ENCODE measurements around the gene SCNN1G.
"Not testable (repeated sequence)": the region's sequence is repeated elsewhere in the genome, so short reads cannot be mapped to it uniquely, and the experiment has no call there.

SCNN1G gene

GRCh38 chr16:23182679-23183542, at the start of gene SCNN1G:
Gene SCNN1G (plus strand): TSS chr16:23182745. CDS start chr16:23186272, 3,527 bp downstream.
- DNase-seq, result no peak

DNA sequence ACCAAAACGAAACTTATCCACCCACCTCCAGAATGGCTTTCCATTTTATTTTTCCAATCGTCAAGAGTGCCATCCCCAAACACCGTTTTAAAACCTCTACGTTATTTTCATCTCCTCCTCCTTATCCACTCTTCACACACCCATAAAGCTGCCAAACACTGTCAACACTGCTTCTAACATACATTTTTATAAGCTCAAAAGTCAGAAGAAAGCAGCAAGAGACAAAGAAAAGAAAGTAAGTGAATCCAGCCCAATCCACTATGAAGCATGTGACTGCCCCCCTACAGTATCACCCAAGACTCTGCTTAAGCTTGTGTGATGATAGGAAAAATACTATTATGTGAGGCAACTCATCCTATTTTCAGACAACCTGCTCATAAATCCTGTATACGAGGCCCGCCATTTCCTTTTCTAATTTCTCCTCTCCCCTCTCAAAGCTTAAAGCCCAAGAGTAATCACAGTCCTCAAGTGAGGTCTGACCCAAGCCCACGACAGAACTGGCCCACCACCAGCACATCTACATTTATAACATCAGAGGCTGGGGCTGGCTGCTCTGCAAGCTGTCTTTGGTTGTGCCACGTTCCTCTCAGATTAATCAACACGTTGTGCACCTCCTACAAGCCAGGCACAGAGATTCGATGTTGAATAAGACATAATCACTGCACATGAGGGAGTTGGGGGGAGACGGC, 49.6 kb upstream of the SCNN1G start:
- no peak for DNase-seq

DNA sequence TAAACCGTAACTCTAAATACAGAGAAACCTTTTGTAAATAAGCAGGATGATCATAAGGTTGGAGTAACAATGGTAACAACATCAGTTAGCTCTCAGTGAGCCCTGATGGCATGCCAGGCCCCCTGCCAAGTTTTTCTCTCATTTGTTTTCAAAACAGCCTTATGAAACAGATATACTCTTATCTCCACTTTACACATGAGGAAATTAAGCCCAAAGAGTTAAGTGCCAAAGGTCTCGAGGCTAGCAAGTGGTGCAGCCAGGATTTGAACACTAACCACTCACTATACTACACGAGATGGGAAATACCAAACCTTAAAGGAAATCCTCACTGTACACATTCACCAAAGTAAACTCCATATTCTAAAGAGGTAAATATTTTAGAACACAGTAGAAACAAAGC, 48.3 kb upstream of the SCNN1G start:
- no peak for DNase-seq

DNA sequence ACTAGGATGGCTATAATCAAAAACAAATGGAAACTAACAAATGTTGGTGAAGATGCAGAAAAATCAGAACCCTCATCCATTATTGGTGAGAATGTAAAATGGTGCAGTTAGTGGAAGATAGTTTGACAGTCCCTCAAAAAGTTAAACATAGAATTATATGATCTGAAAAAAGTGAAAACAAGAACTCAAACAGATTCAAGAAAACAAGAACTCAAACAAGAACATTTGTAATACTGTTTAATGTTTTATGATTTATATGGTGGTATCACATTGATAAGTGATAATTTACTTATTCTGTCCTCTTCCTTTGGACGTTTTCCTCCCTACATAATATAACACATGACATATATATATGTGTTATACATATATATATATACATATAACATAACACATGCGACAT, 45.3 kb upstream of the SCNN1G start:
- DNase-seq, result no peak

GRCh38 chr16:23137818-23138217, 44.7 kb upstream of the SCNN1G start:
- no peak for DNase-seq

- DNase-seq, result no peak
Measured at GRCh38 chr16:23140107-23140506, 42.4 kb upstream of the SCNN1G start.

GRCh38 chr16:23141033-23141432, 41.5 kb upstream of the SCNN1G start:
- no peak for DNase-seq

DNA sequence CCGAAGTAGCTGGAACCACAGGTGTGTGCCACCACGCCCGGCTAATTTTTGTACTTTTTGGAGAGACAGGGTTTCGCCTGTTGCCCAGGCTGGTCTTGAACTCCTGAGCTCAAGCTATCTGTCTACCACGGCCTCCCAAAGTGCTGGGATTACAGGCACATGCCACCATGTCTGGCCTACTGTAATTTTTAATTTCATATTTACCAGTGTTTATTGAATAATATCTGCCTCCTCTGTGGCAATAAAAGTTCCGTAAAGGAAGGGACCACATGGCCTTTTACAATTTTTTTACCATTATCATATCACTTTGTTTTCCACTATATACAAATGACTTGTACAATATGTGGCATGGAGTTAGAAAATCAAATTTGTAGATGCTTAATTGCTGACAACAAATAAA, 41.0 kb upstream of the SCNN1G start:
- no peak for DNase-seq

DNA sequence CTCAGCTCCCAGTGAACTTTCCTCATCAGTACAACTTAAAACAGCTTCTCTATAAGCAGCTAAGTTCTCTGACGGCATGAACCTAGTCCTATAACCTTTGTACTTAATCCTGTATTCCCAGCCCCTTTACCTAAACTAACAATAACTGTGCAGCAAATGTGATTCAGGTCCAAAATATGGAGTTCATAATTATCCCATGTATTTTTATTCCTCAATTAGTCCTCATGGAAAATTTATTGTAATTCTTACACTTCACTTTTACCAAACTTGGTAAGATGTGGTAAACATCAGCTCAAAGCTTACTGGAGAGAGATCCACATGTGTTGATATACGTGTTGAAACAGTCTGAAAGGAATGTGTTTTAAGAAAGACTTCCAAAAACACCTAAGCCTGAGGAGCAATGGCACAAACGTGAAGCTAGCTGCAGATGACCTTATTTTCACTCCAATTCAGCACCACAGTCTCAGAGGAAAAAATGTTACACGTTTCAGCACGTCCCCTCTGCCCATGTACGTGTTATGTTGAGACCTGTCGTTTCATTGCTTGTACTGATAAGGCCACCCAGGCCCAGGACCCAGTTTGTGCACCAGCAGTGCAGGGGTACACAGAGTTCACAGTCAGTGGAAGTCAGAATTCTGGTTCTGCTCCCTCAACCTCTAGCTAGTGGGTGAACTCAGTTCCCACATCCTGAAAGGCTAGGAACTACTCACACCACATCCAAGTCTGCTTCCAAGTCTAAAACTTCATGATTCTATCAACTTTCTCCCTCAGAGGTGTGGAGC, 40.4 kb upstream of the SCNN1G start:
- no peak for DNase-seq

- DNase-seq, result no peak
Measured at GRCh38 chr16:23143391-23143790, 39.2 kb upstream of the SCNN1G start.

DNA sequence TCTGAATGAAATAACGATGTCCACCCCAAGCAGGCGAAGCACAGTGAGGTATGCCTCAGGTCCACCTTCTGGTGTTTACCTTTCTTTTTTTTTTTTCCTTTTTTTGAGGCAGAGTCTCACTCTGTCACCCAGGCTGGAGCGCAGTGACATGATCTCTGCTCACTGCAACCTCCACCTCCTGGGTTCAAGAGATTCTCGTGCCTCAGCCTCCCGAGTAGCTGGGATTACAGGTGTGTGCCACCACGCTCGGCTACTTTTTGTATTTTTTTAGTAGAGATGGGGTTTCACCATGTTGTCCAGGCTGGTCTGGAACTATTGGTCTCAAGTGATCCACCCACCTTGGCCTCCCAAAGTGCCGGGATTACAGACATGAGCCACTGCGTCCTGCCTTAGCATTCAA, 38.2 kb upstream of the SCNN1G start:
- DNase-seq, result not testable (repeated sequence)

GRCh38 chr16:23145186-23145585, 37.4 kb upstream of the SCNN1G start:
- DNase-seq, result no peak

DNA sequence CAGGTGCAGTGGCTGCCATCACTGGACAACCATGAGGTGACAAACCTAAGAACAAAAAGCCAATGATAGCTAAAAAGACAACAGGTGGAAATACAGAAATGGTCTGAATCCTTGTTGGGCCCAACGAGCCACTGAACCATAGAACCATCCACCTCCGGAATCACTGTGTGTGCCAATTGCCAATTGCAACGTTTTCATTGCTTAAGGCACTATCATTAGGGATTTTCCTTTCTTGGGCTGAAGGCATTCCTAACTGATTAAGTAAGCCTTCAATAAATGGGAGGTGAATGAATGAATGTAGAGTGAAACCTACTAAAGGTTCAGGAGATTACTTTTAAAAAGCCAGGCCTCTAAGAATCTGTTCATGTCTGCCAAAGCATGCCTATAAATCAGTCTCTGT, 36.9 kb upstream of the SCNN1G start:
- no peak for DNase-seq

DNA sequence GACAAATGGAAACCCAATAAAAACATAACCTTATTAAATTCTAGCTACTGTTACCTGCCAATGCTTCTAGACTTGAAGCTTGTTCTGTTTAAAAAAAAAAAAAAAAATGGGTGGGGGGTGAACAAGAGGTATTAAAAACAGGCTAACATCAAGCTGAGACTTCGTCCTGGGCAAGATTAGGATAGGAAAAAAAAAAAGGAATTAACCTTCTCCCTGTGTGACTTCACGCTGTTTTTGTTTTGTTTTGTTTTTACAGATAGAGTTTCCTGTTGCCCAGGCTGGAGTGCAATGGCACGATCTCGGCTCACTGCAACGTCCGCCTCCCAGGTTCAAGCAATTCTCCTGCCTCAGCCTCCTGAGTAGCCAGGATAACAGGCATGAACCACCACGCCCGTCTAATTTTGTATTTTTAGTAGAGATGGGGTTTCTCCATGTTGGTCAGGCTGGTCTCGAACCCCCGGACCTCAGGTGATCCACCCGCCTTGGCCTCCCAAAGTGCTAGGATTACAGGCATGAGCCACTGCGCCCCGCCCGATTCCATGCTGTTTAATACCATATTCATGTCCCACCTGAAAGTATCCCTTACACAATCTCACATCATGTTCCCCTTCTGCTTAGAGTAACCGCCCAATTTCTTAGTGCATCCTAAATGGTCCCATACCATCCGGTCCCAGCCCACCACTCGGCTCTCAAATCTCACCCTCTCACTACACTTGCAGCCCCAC, 35.5 kb upstream of the SCNN1G start:
- DNase-seq, result no peak

DNA sequence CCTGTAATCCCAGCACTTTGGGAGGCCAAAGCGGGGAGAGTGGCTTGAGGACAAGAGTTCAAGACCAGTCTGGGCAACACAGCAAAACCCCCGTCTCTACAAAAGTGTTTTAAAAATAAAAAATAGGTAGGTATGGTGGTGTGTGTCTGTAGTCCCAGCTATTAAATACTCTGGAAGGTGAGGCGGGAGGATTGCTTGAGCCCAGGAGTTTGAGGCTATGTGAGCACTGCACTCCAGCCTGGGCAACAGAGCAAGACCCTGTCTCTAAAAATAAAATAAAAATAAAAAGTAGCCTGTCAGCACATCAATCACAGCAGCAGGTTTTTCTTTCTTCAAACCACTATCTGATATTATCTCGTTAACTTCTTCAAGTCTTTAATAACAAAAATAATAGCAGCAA, 34.9 kb upstream of the SCNN1G start:
- DNase-seq, result no peak

DNA sequence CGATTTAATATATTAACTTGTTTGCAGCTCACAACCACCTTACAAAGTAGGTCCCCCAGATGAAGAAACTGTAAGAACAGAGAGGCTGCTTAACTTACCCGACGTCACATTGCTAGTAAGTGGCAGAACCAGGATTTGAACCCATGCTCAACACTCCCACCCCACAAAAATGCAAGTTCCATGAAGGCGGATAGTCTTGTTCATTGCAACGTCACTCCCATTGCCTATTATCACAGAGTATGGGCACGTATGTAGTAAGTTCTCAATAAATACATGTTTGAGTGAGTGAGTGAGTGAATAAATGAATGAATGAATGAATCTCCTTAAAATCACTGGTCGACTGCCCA, 34.4 kb upstream of the SCNN1G start:
- no peak for DNase-seq

DNA sequence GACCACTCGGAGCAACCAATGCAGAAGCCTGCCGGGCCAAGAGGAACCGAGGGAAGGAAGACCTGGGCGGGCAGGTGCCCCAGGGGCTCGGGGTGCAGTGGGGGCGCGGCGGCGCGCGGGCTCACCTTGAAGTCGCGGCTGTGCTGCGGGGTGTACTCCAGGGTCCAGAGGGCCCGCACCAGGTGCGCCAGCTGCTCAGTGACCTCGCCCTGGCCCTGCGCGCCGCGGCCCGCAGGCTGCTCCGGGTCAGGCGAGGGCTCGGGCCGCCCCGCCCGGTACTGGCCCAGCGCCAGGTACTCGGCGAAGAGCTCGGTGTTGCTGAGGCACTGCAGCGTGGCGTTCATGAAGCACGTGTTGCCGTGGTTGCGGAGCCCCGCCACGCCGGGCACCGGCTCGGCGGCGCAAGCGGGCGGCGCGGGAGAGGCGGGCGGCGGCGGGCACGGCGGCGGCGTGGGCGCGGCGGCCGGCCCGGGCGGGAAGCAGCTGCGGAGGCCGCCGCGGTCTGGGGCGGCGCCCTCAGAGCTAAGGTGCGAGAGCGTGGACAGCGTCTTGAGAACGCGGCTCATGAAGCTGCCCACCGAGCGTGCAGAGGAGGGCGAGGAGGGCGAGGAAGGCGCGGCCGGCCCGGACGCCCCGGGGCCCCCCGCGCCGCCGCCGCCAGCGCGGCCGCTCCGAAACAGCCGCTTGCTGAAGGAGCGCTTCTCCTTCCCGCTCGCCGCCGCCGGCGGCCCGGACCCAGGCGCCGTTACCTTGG, 33.9 kb upstream of the SCNN1G start:
- DNase-seq, result peak; percentile 55

DNA sequence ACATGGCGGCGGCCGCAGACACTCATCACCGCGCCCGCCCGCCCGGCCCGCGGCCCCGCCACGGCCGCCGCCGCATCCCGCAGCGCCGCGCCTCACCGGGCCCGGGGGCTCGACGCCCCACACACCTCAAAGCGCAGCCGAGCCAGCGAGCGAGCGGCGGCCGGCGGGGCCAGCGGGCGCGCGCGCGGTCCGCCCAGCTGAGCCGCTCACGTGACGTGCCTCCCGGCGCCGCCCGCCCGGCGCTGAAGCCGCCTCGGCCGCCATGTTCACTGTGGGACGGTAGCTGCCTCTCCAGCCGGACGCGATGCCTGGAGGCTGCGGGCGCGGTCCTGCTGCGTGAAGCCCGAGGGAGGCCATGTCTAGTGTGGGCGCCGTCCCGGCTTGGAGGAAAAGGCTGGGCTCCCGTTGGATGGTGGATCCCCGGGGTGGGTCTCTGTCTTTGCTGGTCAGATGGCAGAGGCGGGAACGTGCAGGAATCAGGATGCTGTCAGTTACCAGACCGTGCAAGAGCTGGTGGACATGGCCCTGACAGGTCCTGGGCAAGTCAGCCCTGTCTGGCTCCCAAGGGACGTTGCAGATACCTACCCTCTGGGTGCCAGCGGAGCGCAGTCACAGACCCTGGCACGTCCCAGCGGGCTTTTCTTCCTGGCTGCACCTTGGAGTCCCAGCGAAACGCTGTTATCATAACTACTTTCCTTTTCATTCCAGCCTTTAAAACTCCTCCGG, 33.1 kb upstream of the SCNN1G start, which contains the start of gene USP31:
Gene USP31 (minus strand): TSS at position 186 of the 726 bp plus-strand sequence. CDS start 182 bp downstream, at position 4.
- peak; percentile 91 for DNase-seq

- DNase-seq, result no peak
Measured at GRCh38 chr16:23149993-23150364, 32.6 kb upstream of the SCNN1G start.

DNA sequence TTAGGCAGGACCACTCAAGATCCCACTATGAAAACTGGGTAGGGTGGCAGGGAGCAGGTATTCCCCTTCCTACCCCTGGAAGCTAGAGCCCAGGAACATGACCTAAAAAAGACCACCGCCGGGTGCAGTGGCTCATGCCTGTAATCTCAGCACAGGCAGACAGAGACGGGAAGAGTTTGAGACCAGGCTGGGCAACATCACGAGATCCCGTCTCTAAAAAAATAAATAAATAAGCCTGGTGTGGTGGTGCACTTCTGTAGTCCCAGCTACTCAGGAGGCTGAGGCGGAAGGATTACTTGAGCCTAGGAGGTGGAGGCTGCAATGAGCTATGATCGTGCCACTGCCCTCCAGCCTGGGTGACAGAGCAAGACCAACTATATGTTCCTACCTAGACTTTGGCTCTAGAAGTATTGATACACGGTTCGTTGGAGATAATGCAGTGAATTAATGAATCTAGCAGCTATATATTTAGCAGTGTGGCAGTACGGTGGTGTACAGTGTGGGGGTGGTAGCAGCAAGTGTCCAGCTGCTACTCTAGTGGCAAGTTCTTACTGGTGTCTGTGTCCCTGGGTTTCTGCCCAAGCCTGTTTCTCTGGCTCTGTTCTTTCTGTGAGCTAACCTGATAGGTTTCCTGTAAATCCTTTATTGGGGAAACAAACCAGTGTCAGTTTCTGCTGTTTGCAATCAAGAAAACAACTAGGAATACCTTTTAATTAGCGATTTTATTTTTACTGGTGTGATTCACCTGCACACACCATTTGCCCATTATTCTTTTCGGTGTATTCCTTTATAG, 30.0 kb upstream of the SCNN1G start:
- DNase-seq, result no peak
